ENCODE results near the gene ARID3C. TPM values are rescaled to one million over a fixed set of nuclear protein-coding genes. Genes with fewer than 3 reads are reported as not detected.

Gene ARID3C
- total RNA-seq (2021; ENCODE audit: unreplicated experiment), result 0.33 TPM
- polyA plus RNA-seq (2012; ENCODE audit: insufficient read length), result 0.16 TPM
- percentile 17 among the genes with signal in this experiment for Bru-seq, nascent RNA
- percentile 31 among the genes with signal in this experiment for BruChase-seq, experiment 1, labeled RNA remaining after a 2-hour chase
- percentile 24 among the genes with signal in this experiment for BruChase-seq, experiment 2, labeled RNA remaining after a 6-hour chase
- long read RNA-seq, partial matches to known transcripts, result 0 of 7 reads
- long read RNA-seq, other reads (novel, unspliced or antisense), result 7 of 7 reads

GRCh38 chr9:34628656-34629490 lies at the start of gene ARID3C:
TSS of gene ARID3C (minus strand) at chr9:34629066. CDS start at chr9:34628014, 1,052 bp downstream.
- POLR2A ChIA-PET, result interaction anchor here (0.6 to 1.1 kb wide), 2 partner anchors 9 to 487 kb away, joined by 4 read pairs; partner anchors contain the start of genes ATOSB and DCTN3
- Histone ChIP-seq H3K27ac (ENCODE audit: low read length) (no peak within 1 kb of the TSS), H3K4me1 (ENCODE audit: control insufficient read depth, insufficient read depth, low read length) (peaks cover 3% of the 10 kb centered on the region; the same call in 1 of the 2 replicates), H3K27me3 (ENCODE audit: control insufficient read depth, insufficient read depth, low read length) (peaks cover 13% of the 10 kb centered on the region), H3K36me3 (ENCODE audit: control insufficient read depth, insufficient read depth, low read length) (no peaks in the 10 kb centered on the region), H3K9me3 (ENCODE audit: control insufficient read depth, insufficient read depth, low read depth, low read length) (no peaks in the 10 kb centered on the region), H3K4me3 (ENCODE audit: low read depth in 2 of 2, low read length in 2 of 2) (peak within 1 kb of the TSS; percentile 39 to 54)
- DNase-seq (ENCODE audit: low read depth, low spot score), result no peak
- TF ChIP-seq TCF7L2 (IDR thresholded peaks at IDR 0.05; ENCODE audit: low read depth, low read length) (no peak), POLR2AphosphoS5 (IDR thresholded peaks at IDR 0.05; ENCODE audit: low read depth, low read length) (no peak), SIN3A (IDR thresholded peaks at IDR 0.05; ENCODE audit: borderline replicate concordance, insufficient read depth, low read depth, low read length) (no peak)
- ATAC-seq, result peak; percentile 85
- intact Hi-C loops (cut with micrococcal nuclease; ENCODE audit: unreplicated experiment), result no loop called here
- CTCF ChIA-PET, result no interaction called here
- in situ Hi-C loops (cut with HindIII; ENCODE audit: low pct_unique_long_range_greater_than_20kb, low sequenced_read_pairs), result no loop called here
- no TSS peak for BruUV-seq (replicated peaks)

GRCh38 chr9:34675869-34676268 lies 47.0 kb upstream of the ARID3C start:
- CTCF ChIA-PET, result interaction anchor here (0.5 to 2.1 kb wide), 2 partner anchors 22 to 27 kb away, joined by 11 to 22 read pairs; no protein-coding TSS in a partner anchor
- H3K9me3 ChIP-seq (ENCODE audit: control insufficient read depth, insufficient read depth, low read depth, low read length), result no peaks in the 10 kb centered on the region
- POLR2A ChIA-PET, result interaction anchor here (0.9 kb wide), 1 partner anchor 24 kb away, joined by 3 read pairs; no protein-coding TSS in a partner anchor
- no peaks in the 10 kb centered on the region for H3K4me1 ChIP-seq (ENCODE audit: control insufficient read depth, insufficient read depth, low read length)
- intact Hi-C loops (cut with micrococcal nuclease; ENCODE audit: unreplicated experiment), result loop anchor here (1.0 kb wide), 1 partner anchor 26 kb away; no protein-coding TSS in a partner anchor
- H3K27ac ChIP-seq (ENCODE audit: low read length), result no peak overlapping the region
- no peaks in the 10 kb centered on the region for H3K36me3 ChIP-seq (ENCODE audit: control insufficient read depth, insufficient read depth, low read length)
- no peak for TF ChIP-seq TCF7L2 (IDR thresholded peaks at IDR 0.05; ENCODE audit: low read depth, low read length)
- no peak for TF ChIP-seq REST (IDR thresholded peaks at IDR 0.05; ENCODE audit: insufficient read depth in 1 of 2, low read depth in 2 of 2, low read length in 1 of 2)
- TF ChIP-seq CTCF (IDR thresholded peaks at IDR 0.05), result no peak
- TF ChIP-seq POLR2AphosphoS5 (IDR thresholded peaks at IDR 0.05; ENCODE audit: low read depth, low read length), result no peak
- no peak for TF ChIP-seq SIN3A (IDR thresholded peaks at IDR 0.05; ENCODE audit: borderline replicate concordance, insufficient read depth, low read depth, low read length)
- in situ Hi-C loops (cut with HindIII; ENCODE audit: low pct_unique_long_range_greater_than_20kb, low sequenced_read_pairs), result no loop called here
- no peak overlapping the region for H3K4me3 ChIP-seq (ENCODE audit: low read depth in 2 of 2, low read length in 2 of 2)
- no peak for ATAC-seq
- no TSS peak for BruUV-seq (replicated peaks)
- H3K27me3 ChIP-seq (ENCODE audit: control insufficient read depth, insufficient read depth, low read length), result no peaks in the 10 kb centered on the region
- DNase-seq (ENCODE audit: low read depth, low spot score), result no peak
